GM23248 (cell line): ENCODE measurements around the gene PLPPR3.

Experiments
- EZH2 ChIP-seq: fragments of 200-600 bp; sonication (generic); IDR thresholded peaks from 2 replicates; pipeline ENCODE4 v1.6.1; 2018; ENCODE audit warnings: antibody characterized with exemption, mild to moderate bottlenecking; ENCODE audit not compliant: insufficient read depth, poor library complexity, severe bottlenecking
- EZH2phosphoT487 ChIP-seq: fragments of 200-600 bp; sonication (generic); IDR thresholded peaks from 2 replicates; pipeline ENCODE4 v1.6.1; 2018; ENCODE audit warnings: antibody characterized with exemption, moderate library complexity, mild to moderate bottlenecking, low read depth; ENCODE audit not compliant: insufficient read depth

DNA sequence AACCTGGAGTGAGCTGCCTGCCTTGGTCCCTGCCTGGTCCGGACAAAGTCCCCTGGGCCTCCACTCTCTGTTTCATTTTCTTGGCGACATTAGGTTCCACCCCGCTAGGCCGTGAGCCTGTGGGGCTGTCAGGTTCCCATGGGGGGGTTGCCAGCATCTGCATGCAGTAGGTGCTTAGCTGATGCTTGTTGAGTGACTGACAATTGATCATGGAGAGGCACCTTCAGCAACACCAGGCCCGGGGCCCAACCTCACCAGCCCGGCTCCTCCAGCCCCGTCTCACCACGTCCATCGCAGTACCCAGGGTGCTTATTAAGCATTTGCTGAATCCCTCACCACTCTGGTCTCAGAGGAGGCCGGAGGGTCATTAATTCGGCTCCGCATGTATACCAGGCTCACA is 57.5 kb downstream of the PLPPR3 start:
- TF ChIP-seq EZH2 (no peak), EZH2phosphoT487 (no peak)
